Superior temporal gyrus (tissue), 1 donor: ENCODE results near the gene LTBP1.
A peak's percentile ranks its signal among the peaks of the same experiment; 100 is the strongest.

ENCODE experiments used
- DNase-seq: peaks from one replicate; pipeline ENCODE4 v3.0.0-alpha.2; 2016; ENCODE audit errors: extremely low spot score

LTBP1 gene

GRCh38 chr2:33008716-33009115 is 62.0 kb downstream of the LTBP1 start:
- DNase-seq = no peak

DNA sequence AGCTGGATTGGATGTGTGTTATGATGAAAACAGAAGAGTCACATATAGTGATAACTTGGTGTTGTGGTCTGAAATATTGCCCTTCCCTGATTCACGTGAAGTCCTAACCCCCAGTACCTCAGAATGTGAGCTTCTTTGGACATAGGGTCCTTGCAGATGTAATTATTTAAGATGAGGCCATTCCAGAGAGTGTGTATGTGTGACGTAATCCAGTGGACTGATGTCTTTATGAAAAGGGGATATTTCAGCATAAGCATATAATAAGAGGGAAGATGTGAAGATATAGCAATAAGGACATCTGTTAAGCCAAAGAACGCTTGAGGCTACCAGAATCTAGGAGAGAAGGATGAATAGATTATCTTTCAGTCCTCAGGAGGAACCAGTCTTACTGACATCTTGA is 62.5 kb downstream of the LTBP1 start:
- no peak for DNase-seq

DNA sequence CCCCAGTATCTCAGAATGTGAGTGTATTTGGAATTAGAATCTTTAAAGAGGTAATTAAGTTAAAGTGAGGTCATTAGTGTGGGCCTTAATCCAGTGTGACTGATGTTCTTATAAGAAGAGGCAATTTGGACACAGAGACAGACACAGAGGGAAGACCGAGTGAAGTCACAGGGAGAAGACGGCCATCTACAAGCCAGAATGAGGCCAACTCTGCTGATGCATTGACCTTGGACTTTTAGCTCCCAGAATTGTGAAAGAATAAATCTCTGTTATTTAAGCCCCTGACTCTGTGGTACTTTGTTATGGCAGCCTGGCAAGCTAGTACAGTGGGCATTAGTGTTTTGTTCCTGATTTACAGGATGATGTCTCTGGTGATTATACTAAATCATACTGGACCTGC is 64.6 kb downstream of the LTBP1 start:
- DNase-seq = no peak

DNA sequence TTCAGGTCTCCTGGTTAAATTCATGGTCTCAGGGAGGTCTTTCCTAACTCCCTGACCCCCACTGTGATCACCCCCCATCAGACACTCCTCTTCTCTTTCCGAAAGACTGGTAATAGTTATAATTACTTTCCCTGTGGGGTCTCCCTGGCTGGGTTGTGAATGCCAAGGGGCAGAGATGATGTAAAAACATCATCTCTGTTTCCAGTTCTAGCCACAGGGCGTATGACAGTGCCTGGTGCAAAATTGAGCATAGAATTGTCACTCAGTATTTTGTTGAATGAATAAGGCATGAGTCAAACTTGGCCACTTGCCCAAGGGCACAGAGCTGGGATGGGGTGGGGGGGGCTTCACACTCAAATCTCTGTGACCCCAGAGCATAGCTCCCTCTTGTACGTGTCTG is 65.2 kb downstream of the LTBP1 start:
- no peak for DNase-seq

- DNase-seq = no peak
These were observed 66.9 kb downstream of the LTBP1 start for GRCh38 chr2:33013684-33014110.

DNA sequence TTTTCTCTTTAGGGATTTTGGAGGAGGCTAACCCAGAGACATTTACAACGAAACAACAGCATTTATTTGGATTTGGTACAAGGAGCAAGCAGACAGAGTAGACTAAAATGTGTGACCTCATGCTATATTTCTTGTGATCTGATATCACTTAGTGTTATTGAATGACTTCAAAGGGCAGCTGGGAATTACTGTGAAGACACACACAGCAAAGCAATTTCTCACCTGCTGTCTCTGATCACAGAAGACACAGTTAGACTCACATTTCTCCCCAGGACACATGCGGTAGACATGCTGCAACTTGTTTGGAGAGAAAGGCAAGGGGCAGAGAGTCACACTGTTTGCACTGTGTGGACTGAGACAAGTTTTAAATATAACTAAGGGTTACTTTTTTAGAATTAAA is 67.5 kb downstream of the LTBP1 start:
- no peak for DNase-seq

- no peak for DNase-seq
These were observed 68.8 kb downstream of the LTBP1 start for GRCh38 chr2:33015421-33016142.

DNA sequence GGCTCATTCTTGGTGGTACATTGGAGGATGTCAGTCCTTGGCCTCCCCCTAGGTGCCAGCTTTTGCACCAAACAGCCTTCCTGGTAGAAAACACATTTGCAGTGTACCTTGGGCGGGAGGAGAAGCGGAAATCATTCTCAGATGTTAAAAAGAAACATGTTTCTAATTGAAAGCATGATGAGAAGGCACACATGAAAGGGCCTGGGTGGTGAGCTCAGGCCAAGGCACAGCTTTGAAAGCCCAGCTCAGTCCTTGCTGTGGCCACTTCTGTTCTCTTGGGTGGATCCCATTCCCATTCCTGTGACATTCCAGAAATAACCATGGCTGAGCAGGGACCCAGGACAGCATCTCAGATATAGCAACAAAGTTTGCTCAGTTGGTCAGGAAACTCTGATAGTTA is 71.5 kb downstream of the LTBP1 start:
- DNase-seq = no peak

- DNase-seq = no peak
These were observed 73.0 kb downstream of the LTBP1 start for GRCh38 chr2:33019796-33020195.

DNA sequence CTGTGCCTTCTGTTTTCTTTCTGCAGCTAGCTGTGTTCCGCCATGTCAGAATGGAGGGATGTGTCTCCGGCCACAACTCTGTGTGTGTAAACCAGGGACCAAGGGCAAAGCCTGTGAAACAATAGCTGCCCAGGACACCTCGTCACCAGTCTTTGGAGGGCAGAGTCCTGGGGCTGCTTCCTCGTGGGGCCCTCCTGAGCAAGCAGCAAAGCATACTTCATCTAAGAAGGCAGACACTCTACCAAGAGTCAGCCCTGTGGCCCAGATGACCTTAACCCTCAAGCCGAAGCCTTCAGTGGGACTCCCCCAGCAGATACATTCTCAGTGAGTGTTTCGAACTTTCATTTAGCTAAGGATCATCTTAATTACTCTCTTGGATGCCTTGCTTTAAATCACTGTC is 74.1 kb downstream of the LTBP1 start:
- DNase-seq = no peak

GRCh38 chr2:33021542-33022227 is 74.9 kb downstream of the LTBP1 start:
- DNase-seq = no peak

DNA sequence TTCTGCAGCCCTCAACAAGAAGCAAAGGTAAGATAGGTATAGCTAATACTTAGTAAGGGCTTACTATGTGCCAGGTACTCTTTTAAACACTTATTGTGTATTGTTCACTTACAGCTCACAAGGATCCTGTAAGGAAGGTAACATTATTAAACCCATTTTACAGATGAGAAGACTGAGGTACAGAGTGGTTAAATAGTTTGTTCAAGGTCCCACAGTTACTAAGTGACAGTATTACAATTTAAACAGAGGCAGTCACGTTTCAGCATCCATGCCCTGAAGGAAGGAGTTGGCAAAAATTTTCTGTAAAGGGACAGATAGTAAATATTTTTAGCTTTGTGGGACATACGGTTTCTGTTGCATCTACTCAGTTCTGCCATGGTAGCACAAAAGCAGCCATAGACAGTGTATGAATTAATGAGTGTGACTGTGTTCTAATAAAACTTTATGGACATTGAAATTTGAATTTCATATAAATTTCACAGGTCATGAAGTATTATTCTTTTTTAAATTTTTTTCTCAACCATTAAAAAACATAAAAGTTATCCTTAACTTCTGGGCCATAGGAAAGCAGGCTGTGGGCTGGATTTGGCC is 75.7 kb downstream of the LTBP1 start:
- DNase-seq = no peak

- no peak for DNase-seq
These were observed 76.4 kb downstream of the LTBP1 start for GRCh38 chr2:33022989-33023727.

GRCh38 chr2:33023728-33024500 is 77.2 kb downstream of the LTBP1 start:
- DNase-seq = no peak

DNA sequence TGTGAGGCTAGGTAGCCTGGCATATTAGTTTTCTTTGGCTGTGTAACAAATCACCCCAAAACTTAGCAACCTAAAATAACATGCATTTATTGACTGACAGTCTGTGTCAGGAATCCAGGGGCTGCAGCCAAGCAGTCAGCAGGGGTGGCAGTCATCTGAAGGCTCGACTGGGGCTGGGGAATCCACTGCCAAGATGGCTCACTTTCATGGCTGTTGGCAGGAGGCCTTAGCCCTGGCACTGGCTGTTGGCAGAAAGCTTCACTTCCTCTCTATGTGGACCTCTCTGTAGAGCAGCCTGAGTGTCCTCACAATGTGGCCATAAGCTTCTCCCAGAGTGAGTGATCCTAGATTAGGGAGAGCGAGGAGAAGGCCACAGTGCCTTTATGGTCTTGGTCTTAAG is 78.0 kb downstream of the LTBP1 start:
- DNase-seq = no peak

GRCh38 chr2:33029459-33029858 is 82.7 kb downstream of the LTBP1 start:
- DNase-seq = no peak

- DNase-seq = no peak
These were observed 83.2 kb downstream of the LTBP1 start for GRCh38 chr2:33029926-33030325.

DNA sequence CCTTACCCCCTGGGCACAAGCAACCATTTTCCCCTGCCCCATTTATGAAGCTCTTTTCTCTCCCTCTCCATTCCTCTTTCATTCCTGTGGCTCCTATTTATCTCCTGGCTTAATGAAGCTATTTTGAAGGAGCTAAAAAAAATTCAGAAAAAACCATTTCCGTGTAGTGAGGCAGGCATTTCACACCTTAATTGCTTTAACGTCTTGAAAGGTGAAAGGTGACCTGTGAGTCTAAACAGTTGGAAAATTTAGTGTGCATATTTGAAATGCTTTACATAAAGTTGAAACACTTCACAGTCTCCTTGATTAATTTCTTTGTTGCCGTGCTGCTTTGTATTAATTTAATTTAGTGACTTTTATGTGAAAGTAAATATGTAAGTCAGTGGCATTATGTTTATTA is 83.6 kb downstream of the LTBP1 start:
- DNase-seq = no peak

DNA sequence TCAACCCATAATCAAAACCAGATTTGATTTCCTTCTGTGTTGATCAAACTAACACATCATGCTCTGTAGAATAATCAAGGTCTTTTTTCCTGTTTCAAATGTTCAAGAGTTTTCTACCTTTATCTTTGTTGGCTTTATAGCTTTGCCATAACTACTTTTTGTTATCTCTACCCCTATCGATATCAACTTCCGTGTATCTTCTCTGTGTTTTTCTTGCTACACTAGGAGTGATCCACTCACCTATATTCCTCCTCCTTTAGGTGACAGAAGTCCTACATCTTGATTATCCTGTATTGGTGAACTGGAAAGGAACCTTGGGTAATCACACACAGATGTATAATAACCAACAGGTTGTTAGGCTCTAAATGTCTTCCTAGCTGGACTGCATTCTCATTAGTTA is 85.5 kb downstream of the LTBP1 start:
- no peak for DNase-seq

DNA sequence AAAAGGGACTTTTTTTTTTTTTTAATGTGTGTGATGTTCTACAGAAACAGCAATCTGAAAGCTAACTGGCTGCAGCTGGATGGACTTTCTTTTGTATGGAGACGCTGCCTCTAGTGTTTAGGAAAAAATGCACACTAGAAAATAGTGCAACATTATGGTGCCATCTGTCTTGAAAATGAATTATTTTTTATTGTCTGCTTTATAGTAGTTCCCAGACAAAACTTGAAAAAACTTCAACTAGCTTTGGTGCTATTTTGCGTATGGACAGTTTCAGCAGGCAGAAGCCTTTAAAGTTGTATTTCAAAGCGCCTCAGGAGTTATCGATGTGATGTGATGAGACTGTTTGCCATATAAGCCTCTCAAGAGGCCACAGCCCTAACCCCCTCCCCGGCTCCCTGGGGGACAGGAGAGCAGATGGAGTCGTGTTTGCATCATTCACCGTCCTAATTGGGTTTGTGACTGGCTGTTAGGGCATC is 86.9 kb downstream of the LTBP1 start:
- DNase-seq = peak; percentile 82

DNA sequence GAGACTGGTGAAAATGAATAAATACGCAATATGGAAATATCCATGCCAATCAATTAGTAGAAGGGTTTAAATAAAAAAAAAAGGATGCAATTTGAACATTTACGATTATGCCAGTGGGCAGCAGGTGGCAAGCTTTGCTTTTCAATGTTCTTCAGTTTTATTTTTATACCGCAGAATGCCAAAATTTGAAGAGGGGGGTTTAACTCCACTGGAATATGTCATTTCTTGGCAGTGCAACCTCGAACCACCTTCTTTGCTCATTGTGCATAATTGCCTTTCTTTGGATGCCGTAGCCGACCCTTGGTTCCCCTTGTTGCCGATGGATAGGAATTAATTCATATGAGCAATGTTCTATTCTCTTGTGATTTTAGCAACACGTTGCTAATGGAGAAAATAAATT is 88.0 kb downstream of the LTBP1 start:
- peak; percentile 73 for DNase-seq

DNA sequence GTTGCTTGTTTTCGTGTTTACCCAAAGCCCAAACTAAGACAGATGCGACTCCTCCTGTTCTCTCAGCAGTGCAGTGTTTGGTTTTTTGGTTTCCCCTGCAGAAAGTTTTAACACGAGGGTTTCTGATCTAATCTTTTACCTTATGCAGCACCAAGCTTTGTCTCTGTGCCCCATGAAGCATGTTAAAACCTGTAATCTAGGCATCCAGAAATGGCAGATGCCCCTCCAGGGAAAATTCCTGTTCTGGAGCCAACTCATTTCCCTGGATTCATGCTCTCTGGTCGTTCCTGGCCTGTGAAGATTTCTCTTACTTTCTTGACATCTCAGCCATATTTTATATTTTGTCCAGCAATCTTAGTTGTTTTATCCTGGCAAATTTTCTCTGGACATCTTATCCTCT is 91.5 kb downstream of the LTBP1 start:
- no peak for DNase-seq
